A549 treated with AZD9567 at 1 μM for 4 hours (cell line): ENCODE measurements around the gene GPATCH2L. TPM values are rescaled to one million over a fixed set of nuclear protein-coding genes. Genes with fewer than 3 reads are reported as not detected.

Source experiments
- total RNA-seq: library from RNA; stranded (reverse); fragments of 200-300 nt; extraction: Qiagen RNA extraction; gene quantifications from 5 replicates; pipeline ENCODE4 v1.2.3, GENCODE V29; 2022; ENCODE audit not compliant: insufficient read depth

GPATCH2L gene
- total RNA-seq = 18.9 to 25.1 TPM (median 23.7 TPM) in 5 replicates

GRCh38 chr14:76151398-76152332 is at the start of gene GPATCH2L:
Gene GPATCH2L, plus strand, starts transcription at chr14:76151922. Its CDS starts 2,442 bp downstream, at chr14:76154364.

Other genes with a start within 250 kb of the GPATCH2L start
- 0.45 to 1.4 TPM (median 0.57 TPM) in 4 of 5 replicates, not detected in the other for gene TGFB3, start 169.9 kb upstream of the GPATCH2L start, total RNA-seq
- gene IFT43, start 166.2 kb upstream of the GPATCH2L start, total RNA-seq = 38.3 to 39.8 TPM (median 38.8 TPM) in 5 replicates
- gene ESRRB, start 224.2 kb downstream of the GPATCH2L start, total RNA-seq = 0.24 to 0.92 TPM (median 0.26 TPM) in 5 replicates